Natural killer cell (primary cell): Measurements from ENCODE around the gene SLC44A1. TPM values are rescaled to one million over a fixed set of nuclear protein-coding genes. Genes with fewer than 3 reads are reported as not detected.

Experiments used
- ATAC-seq, 3 donors: fragments of 150-1000 bp in 2 of 3; fragments of 200-7000 bp in 1 of 3; cut with Tn5 transposase; 1 replicate in 1 of 3; 2 replicates in 2 of 3; pipeline ENCODE4 v1.10.0; 2021; ENCODE audit warnings: mild to moderate bottlenecking in 2 of 3, moderate library complexity in 2 of 3
- DNase-seq, 2 donors: peaks; one replicate each; pipeline versions ENCODE4 v3.0.0 to v3.0.0-alpha.2; 2013 to 2021; ENCODE audit warnings: mixed read lengths in 1 of 2
- H3K27ac ChIP-seq: one replicate; pipeline ENCODE4 v1.5.1; 2013; ENCODE audit warnings: mild to moderate bottlenecking, low read length
- H3K27me3 ChIP-seq: one replicate; pipeline ENCODE4 v1.6.1; 2013; ENCODE audit warnings: low read length; ENCODE audit not compliant: control insufficient read depth, insufficient read depth
- H3K36me3 ChIP-seq: one replicate; pipeline ENCODE4 v1.6.1; 2013; ENCODE audit warnings: low read length; ENCODE audit not compliant: control insufficient read depth, insufficient read depth
- H3K4me1 ChIP-seq: one replicate; pipeline ENCODE4 v1.6.1; 2013; ENCODE audit warnings: low read length; ENCODE audit not compliant: control insufficient read depth, insufficient read depth
- H3K4me3 ChIP-seq: one replicate; pipeline ENCODE4 v1.5.1; 2013; ENCODE audit warnings: low read length
- H3K9me3 ChIP-seq: one replicate; pipeline ENCODE4 v1.6.1; 2013; ENCODE audit warnings: low read length; ENCODE audit not compliant: control insufficient read depth, insufficient read depth
- H3K27ac Mint-ChIP-seq, 2 donors: one replicate each; pipeline ENCODE4 v1.8.0; 2022; ENCODE audit warnings: mild to moderate bottlenecking in 2 of 2, mixed read lengths in 2 of 2, moderate library complexity in 1 of 2
- H3K27me3 Mint-ChIP-seq, 2 donors: one replicate each; pipeline ENCODE4 v1.8.0; 2022; ENCODE audit warnings: low read depth in 2 of 2, mixed read lengths in 2 of 2
- H3K36me3 Mint-ChIP-seq: one replicate; pipeline ENCODE4 v1.8.0; 2022; ENCODE audit warnings: mixed read lengths
- H3K4me1 Mint-ChIP-seq, 2 donors: one replicate each; pipeline ENCODE4 v1.8.0; 2022; ENCODE audit warnings: mixed read lengths in 2 of 2
- H3K4me3 Mint-ChIP-seq: one replicate; pipeline ENCODE4 v1.8.0; 2022; ENCODE audit warnings: mild to moderate bottlenecking, moderate library complexity, mixed read lengths
- H3K9me3 Mint-ChIP-seq, 2 donors: one replicate each; pipeline ENCODE4 v1.8.0; 2022; ENCODE audit warnings: mixed read lengths in 2 of 2
- CTCF ChIP-seq: fragments of 200-600 bp; IDR thresholded peaks from one replicate; pipeline ENCODE4 v1.8.0; 2022; ENCODE audit warnings: antibody characterized with exemption
- WGBS: methylation state at CpG from one replicate; pipeline ENCODE4 v1.1.7; 2013; ENCODE audit warnings: missing lambda C conversion rate; ENCODE audit not compliant: insufficient coverage; 5-methylcytosine and 5-hydroxymethylcytosine counted together
- intact Hi-C: fragments of 100-400 bp; cut with micrococcal nuclease; formaldehyde crosslinking; loops from one replicate; pipeline ENCODE4 v1.14.2; 2022
- total RNA-seq, 4 donors: library from RNA; stranded (reverse); fragments of 120-200 nt in 1 of 4; gene quantifications; one replicate each; pipeline versions ENCODE4 v1.2.3 to v1.2.4, GENCODE V29; 2013 to 2022

SLC44A1 gene
- total RNA-seq, 3 donors from 2014 or later (not counting 1 experiment from before 2014, with no cell fraction given) = 7.1 to 8.3 (median 7.9) TPM

GRCh38 chr9:105396901-105397300, 152.4 kb downstream of the SLC44A1 start:
- Histone ChIP-seq H3K36me3 (no peaks in the 10 kb centered on the region), H3K9me3 (no peaks in the 10 kb centered on the region), H3K4me3 (no peak overlapping the region), H3K4me1 (no peaks in the 10 kb centered on the region), H3K27ac (no peak overlapping the region), H3K27me3 (no peaks in the 10 kb centered on the region)
- no peak overlapping the region for H3K4me3 Mint-ChIP-seq
- H3K9me3 Mint-ChIP-seq = no peaks in the 10 kb centered on the region
- H3K36me3 Mint-ChIP-seq = no peaks in the 10 kb centered on the region
- no peak for DNase-seq
- H3K27me3 Mint-ChIP-seq = peaks cover 17 to 33% of the 10 kb centered on the region in 2 donors
- H3K27ac Mint-ChIP-seq = no peak overlapping the region
- WGBS = 100% methylated on average over 3 of the region's 3 CpGs
- ATAC-seq = no peak
- TF ChIP-seq CTCF = no peak
- intact Hi-C loops = no loop called here
- no peaks in the 10 kb centered on the region for H3K4me1 Mint-ChIP-seq

GRCh38 chr9:105399117-105399516, 154.7 kb downstream of the SLC44A1 start:
- no peak for TF ChIP-seq CTCF
- no peaks in the 10 kb centered on the region for H3K9me3 Mint-ChIP-seq
- peaks cover 35 to 55% of the 10 kb centered on the region in 2 donors for H3K27me3 Mint-ChIP-seq
- Histone ChIP-seq H3K27ac (no peak overlapping the region), H3K4me3 (no peak overlapping the region), H3K27me3 (peaks cover 8% of the 10 kb centered on the region), H3K4me1 (no peaks in the 10 kb centered on the region), H3K9me3 (no peaks in the 10 kb centered on the region), H3K36me3 (no peaks in the 10 kb centered on the region)
- H3K36me3 Mint-ChIP-seq = no peaks in the 10 kb centered on the region
- 100% methylated on average over 2 of the region's 2 CpGs for WGBS
- DNase-seq = no peak
- intact Hi-C loops = no loop called here
- H3K4me1 Mint-ChIP-seq = peaks cover 6 to 8% of the 10 kb centered on the region in 2 donors
- ATAC-seq = no peak
- no peak overlapping the region for H3K4me3 Mint-ChIP-seq
- no peak overlapping the region for H3K27ac Mint-ChIP-seq

- no peak for ATAC-seq
These were observed 157.2 kb downstream of the SLC44A1 start for GRCh38 chr9:105401651-105402050.

More at GRCh38 chr9:105401651-105402050, 157.2 kb downstream of the SLC44A1 start:
- Mint-ChIP-seq H3K36me3 (peaks cover under 1% of the 10 kb centered on the region), H3K27ac (no peak overlapping the region), H3K27me3 (peaks cover 37 to 52% of the 10 kb centered on the region in 2 donors), H3K9me3 (no peaks in the 10 kb centered on the region), H3K4me1 (peaks cover 27 to 30% of the 10 kb centered on the region in 2 donors), H3K4me3 (no peak overlapping the region)
- Histone ChIP-seq H3K9me3 (no peaks in the 10 kb centered on the region), H3K27me3 (peaks cover 8% of the 10 kb centered on the region), H3K36me3 (no peaks in the 10 kb centered on the region), H3K4me1 (peaks cover 20% of the 10 kb centered on the region), H3K4me3 (no peak overlapping the region), H3K27ac (no peak overlapping the region)
- intact Hi-C loops = no loop called here
- no peak for TF ChIP-seq CTCF
- no peak for DNase-seq
- 85% methylated on average over 3 of the region's 3 CpGs for WGBS
